GDM1 (cell line): ENCODE measurements around the gene EDN2.

Source experiments
- DNase-seq: peaks from one replicate; lab custom pipeline; 2025; lab: John Stamatoyannopoulos, UW

Gene EDN2

DNA sequence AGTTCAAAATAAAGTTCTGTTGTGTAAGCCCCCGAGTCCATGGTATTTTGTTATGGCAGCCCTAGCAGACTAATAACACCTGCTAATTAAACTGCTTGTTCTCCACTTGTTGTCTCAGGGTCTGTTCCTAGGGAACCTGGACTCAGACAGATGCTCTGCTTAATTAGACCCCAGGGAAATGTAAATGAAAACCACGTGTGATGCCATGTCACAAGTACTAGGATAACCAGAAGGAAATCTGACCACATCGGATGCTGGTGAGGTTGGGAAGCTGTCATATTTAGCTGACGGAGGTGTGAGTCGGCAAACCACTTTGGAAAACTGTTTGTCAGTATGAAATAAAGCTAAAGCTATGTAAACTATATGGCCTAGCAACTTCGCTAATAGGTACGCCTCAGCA is 19.6 kb downstream of the EDN2 start:
- no peak for DNase-seq

DNA sequence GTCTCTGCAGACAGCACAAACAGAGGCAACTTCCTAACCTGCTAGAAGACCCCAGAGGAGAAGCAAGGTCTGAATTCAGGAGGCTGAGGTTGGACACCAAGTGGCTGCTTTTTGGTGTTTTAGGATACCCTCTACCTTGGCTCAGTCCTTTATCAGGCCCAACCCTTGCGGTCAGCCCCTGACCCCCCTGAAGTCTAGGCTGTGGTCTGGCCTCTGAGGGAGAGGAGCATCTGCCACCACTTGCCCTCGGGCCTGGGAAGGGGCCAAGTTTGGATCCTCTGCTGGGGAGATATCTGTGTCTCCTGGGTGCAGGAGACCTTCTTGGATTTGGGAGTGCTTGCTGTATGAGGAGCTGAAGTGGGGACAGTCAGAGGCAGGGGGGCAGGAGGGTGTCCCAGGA is 21.0 kb downstream of the EDN2 start:
- DNase-seq: no peak

DNA sequence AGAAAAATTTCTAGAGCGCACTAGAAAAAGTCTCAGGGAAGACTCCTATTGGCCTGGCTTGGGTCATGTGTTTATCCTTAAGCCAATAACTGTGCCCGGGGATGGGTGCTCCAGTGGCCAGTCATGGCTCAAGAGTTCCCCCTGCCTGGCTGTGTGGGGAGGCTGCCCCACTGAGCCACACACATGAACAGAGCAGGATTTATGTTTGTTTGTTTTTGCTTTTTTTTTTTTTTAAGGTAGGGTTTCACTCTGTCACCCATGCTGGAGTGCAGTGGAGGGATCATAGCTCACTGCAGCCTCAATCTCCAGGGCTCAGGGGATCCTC is 21.8 kb downstream of the EDN2 start:
- DNase-seq: no peak

DNA sequence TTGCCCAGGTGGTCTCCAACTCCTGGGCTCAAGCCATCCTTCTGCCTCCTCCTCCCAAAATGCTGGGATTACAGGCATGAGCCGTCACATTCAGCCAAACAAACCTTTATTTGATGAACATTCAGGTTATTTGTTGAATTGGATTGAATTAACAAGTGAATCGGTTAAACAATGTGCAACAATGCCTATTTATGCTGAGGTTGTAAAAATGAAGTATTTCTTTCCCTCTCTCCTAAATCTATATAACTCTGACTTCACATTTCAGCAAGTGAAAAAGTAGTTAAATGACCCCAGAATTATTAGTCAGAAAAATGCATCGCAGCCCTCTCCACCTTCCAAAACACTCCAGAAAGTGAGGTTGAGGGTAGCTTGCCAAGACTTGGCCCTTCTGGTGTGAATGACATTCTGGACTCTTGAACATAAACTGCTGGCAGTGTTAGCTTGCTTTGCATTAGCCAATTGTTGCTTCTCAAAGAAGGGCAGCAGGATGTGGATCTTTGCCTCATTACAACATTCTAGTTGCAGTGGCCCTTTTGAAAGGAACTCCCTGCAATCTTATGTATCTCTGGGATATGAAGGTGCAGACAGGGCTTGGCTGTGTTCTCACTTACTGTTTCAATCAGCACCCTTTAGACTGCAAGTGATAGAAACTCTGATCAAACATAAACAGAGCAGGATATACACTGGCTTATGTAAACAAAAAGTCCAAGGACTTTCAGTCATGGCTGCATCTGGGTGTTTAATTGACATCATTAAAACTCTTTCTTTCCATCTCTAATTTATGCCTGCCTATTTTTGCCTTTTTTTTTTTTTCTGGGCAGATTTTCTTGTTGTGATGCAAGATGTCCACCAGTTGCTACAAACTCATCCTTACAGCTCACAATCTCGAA is 22.4 kb downstream of the EDN2 start:
- DNase-seq: no peak

DNA sequence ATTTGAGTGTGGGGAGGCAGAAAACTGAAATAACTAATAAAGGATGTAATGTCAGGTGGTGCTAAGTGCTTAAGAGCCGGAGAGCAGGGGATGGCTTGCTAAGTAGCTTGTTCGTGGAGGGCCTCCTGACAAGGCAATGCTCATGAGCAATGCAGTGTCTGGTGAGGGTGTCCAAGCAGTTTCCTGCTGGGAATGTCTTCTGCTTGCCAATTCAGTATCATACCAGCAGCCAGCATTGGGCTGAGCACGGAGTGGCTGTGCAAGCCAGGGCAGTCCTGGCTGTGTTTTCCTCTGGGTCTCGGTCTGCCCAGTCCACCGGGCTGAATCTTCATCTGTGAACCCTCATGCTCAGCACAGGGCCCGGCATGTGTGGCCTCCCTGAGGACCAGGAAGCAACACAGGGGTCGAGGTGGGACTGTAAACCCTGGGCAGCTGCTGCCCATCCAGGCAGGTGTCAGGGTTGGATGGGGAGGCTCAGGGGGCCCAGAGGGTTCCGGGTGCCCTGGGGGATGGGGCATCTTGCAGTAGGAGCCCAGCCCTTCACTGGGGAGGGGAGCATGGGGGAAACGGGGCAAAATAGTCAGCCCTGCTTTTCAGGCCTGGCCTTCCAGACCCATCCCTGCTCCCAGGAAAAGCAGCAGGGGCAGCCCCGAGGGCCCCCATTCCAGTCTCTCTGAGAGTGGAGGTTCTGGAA is 27.5 kb downstream of the EDN2 start:
- DNase-seq: no peak

DNA sequence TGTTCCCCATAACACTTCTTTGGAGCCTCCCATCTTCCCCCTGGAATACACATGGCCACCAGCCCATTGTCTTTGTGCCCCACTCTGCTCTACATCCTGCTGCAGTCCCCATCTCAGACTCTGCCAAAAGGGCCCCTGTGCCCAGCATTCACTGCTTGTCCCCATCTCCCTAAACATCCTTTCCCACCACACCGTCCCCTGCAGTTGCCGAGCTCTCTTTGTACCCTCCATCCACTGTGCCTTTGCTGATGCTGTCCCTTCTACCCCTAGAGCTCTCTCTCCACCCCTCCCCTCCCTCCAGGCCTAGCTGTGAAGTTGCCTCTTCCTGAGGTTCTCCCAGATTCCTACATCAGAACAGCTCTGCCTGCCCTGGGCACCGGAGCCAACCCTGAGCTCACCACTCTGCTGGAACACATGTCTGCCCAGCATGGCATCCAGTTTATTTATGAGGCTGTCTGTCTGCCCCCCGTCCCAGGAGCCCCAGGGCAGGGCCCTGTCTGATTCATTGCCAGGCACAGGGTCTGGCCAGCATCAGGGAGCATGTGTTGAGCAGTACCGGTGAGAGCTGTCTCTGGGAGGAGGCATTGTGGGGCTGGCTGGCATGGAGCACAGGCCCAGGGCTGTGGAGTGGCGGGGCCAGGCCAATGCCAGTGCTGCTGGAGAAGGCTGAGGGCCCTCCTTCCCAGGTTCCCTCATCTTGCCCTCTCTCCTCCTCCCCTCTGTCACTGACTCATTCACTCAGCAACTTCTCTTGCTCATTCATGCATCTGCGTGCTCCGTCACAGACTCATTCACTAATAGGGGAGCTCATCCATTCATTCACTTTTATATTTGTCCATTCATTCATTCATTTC is 28.8 kb downstream of the EDN2 start:
- DNase-seq: no peak

DNA sequence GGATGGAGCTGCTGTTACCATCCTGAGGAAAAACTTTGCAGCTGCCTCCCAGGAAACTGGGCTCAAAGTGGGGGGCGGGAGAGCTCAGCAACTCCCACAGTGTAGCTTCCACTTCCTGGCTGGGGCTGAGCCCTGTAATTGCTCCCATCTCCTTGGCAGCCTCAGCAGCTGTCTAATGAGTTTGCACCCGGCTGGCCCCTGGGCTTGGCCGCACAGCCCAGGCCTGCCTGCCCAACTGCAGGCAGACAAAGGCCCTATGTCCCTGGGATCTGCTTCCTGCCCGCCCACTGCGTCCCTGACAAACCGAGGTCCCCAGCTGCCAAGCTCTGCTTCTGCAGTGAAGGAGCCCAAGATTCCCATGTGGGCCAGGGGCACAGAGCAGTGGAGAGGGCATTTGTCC is 30.1 kb downstream of the EDN2 start:
- no peak for DNase-seq

DNA sequence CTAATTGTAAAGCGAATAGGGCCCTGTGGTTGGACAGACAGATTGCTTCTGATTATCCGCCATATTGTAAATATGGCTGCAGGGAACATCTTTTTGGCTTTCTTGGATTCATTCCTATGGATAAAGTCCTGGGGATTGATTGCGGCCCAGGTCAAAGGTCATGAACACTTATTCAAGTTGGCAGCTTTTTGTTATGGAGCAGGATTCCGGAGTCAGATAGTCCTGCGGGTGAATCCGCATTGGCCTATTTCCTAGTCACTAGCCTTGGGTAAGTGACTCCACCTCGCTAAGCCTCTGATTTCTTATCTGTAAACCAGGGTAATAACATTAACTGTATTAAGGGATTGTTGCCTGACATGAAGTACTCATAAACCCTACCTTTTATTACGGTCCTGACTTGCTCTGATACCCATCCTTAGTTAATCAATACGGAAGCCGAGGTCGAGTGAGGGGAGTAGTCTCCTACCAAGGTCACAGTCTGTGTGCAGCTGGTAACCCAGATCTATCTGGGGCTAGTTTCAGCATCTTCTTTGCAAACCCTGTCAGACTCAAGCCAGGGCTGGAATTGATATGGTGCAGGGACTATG is 31.7 kb downstream of the EDN2 start:
- DNase-seq: no peak

DNA sequence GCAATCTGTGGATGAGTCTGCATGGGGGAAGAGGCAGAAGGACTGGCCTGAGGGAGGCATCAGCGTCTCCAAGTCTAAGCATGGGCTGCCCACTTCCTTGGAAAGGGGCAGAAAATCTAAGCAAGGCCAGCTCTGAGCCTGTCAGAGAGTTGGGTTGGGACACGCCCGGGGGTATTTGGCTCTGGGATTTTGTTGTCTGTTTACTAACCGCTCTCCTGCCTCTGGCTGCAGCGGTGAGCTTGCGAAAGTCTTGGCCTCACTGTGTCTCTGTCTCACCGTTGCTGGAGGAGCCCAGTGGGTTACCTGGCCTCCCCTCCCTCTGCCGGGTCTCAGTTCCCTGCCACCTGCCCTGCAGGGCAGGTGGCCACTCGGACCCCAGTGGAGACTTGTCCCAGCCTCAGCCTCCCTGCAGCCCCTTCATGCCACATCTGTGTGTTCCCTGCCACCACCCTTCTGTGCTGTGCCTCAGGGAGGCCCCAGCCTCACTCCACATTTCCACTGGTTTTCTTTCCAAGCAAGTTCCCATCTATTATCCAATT is 33.7 kb downstream of the EDN2 start:
- DNase-seq: no peak

DNA sequence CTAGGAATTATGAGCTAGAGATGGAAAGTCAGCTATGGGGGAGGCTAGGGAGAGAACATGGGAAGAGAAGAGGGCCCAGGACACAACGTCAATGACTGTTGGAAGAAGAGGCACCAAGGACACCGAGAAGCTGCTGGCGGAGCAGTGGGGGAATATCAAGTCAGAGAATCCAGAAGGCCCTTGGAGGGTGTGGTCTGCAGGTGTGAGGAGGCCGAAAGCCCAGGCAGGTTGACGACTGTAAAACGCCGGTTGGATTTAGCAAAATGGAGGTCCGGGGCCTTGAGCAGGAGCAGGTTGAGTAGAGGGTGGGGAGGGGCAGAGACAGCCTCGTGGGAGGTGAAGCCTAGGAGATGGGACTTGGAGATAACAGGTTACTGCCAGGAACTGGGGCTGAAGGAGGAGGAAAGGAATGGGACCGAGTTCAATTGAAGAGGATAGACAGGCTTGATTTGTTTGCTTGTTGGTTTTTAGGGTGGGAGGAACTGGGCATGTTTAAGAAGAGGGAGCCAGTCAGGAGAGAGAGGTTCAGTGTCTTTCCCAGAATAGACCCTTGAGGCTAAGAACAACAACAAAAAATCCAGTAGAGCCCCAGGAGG is 35.1 kb downstream of the EDN2 start:
- DNase-seq: no peak

DNA sequence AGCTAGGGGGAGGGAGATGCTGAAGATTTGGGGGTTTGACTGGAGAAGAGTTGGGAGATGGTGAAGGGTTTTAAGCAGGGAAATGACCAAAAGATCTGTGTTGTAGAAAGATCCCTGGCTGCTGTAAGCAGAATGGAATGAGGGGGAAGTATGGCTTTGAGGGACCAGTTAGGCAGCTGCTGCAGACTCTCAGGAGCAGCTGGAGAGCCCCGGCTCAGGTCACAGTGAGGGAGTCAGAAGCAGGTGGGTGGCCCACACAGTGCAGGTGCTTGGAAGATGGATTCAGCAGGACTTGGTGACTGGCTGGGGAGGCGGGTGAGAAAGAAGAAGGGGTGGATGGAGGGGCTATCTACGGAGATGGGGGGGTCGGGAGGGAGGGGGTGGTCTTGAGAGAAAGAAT is 35.7 kb downstream of the EDN2 start:
- DNase-seq: no peak

DNA sequence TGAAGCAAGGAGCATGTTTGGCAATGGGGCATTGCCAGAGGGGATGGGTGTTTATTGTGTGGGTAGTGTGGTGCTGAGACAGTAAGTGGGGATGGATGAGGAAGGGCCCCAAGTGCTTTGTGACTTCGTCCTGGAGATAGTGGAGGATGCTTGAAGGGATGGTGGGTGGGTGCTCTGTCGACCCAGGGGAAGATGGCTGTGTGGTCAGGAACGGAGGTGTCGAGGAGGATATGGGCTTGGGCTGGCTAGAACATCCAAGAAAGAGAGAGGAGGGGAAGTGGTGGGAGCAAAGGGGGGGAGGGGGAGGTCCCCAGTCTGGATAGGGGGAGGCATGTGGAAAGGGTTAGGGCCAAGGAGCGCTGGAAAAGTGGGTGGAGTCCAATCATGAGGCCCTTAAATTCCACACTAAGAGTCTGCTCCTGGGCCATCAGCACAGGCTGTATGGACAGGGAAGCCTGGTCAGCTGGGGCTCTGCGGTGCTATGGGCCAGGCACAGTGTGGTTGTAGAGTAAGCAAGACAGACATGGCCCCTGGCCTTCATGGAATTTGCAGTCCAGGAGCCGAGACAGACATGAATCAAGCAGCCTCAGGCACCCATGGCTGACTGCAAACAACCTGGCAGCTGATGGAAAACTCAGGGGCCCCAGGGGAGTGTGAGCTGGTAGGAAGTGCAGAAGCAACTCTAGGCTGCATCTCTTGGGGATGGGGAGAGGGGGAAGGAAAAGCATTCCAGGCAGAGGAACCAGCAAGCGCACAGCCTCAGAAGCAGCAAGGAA is 36.3 kb downstream of the EDN2 start:
- DNase-seq: no peak

DNA sequence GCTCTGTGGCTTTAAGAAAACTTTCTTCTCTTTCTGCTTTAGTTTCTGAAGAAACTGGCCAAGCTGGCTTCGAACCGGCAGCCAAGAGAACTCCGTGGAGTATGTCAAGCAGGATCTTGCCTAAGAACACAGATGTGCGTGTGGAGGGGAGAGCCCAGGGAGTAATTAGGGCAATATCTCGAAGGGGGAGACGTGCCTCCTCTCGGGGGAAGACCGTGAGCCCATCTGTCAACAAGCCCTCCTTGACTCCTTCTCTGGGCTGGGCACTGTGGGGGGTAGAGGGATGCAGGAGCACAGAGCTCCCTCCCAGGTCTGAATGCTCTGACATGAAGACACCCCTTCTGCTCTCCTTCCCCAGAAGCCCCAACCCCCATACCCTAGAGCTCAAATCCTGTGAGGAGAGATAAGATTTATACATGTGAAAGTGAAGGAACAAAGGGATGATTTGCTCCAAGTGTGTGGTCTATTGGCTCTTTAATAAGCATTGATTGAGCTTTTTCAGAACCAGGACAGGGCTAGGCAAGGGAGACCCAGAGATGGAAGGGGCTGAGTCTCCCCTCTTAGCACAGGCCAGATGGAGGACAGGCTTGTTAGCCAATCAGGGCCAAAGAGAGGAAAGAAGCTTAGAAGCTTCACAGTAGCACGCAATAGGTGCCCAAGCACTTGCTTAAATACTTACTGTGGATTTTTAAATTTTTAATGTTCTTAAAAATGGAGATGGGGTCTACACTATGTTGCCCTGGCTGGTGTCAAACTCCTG is 37.5 kb downstream of the EDN2 start:
- DNase-seq: no peak

DNA sequence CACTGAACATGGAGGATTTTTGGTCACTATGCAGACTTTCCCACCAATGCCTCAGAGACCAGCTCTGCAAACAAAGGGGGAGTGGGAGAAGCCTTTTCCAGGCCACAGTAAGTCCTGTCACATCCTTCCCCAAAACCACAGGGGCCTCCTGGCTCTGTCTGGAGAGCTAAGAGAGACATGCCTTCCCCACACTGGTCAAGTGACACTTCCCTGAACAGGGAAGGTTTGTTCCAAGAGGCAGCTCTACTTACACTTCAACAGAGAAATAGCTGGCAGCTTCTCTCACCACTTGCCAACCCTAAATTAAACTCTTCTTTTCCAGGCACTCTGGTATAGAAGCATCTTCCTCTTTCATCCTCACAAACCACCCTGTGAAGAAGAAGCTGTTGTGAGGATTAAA is 39.7 kb downstream of the EDN2 start:
- DNase-seq: peak; percentile 50

DNA sequence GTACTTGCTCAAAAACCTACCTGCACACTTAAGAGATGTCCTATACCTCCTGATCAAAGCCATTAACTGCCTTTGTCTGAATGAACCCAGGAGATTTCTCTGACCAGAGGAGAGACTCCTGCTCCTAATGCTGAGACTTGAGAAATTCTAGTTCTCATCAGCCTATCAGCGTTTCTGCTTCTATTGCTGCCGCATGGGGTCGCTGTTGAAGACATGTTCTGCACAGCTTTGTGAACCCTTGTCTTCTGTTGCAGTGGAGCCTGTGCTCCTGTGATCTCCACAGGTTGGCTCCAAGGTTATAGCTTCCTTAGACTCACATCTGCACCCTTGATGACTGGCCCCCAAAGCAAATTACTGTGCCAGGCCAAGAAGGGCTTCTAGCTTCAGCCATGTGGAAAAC is 40.2 kb downstream of the EDN2 start:
- DNase-seq: no peak

DNA sequence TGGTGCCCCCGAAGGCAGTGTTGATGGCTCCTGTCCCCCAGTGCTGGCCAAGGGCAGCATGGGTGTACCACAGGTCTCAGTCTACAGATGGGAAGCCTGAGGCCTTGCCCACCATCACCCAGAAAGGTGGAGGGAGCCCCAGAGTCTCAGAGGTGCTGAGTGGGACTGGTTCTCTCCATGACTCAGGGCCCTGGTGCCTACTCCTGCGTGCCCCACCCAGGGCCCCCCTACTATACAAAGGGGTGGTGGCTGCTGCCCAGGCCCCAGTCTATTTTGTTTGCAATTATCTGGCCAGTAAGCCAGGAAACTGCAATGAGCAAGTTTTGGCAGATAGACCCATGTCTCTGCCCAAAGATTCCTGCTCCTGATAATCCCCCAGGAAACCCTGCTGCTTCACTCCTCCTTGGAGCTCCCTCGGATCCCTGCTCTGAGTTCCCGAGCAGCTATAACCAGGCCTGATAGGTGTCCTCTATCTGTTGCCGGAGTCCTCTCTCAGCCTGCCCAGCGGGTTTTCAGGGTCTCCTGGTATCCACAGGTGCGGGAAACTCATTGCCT is 41.7 kb downstream of the EDN2 start:
- no peak for DNase-seq

DNA sequence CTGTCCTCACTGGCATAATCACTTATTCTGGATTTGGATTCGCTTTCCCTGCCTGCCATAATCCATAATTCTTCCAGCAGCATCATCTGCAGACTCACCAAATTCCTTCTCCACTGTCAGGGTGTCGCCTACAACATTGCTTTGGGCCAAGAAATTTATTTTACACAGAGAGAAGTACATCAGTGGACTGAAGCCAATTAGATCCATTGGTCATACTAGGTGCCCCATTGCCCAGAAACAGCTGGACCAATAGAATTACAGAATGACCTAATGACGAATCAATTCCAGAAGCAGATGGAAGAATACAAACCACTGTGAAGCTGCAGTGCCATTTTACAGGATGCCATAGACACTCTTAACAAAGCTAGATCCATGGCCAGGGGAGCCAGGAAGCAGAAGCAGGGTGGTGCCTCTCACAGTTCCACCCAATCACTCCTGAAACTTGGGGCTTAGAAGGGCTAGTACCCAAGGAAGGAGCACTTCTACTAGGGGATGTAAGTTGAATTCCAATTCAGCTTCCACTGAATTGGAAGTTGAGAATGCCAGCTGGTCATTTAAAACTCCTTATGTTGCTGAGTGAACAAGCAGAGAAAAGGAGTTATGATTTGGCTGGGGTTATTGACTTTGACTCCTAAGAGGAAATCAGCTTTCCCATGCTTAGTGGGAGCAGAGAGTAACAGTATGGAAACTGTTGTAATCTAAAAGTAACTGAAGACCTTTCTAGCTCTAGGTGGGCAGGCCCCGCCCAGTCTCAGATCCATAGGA is 44.0 kb downstream of the EDN2 start:
- no peak for DNase-seq

DNA sequence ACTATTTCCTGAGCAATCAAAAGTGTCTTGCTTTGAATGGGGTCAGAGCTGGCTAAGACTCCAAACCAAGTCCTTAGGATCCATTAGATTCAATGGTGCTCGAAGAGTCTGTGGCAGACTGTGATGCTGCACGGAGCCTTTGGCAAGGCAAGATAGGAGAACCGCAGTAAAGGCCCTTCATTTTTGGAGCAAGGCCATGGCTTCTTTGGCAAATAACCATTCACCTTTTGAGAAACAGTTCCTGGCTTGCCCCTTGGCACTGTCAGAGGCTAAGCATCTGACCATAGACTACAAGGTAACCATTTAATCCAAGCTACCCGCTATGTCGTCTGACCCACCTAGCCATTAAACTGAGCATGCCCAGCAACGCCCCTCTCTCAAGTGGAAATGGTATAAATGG is 45.2 kb downstream of the EDN2 start:
- no peak for DNase-seq

DNA sequence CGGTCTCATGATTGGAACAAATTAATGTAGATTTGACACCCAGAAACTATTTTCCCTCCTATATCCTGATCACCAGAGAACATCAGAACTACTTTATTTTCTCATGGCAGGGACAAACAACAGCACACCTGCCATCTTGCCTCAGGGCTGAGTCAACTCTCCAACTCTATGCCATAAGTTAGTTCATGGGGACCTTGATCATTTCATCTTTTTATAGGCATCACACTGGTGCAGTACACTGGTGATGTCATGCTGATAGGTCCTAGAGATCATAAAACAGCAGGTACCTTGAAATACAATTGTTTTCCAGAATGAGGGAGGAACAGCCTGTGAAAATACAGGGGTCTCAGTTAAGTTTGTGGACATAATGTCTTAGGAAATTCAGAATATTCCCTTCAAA is 45.8 kb downstream of the EDN2 start:
- no peak for DNase-seq
